ENCODE data around the gene ZC3H14.

ZC3H14 gene

DNA sequence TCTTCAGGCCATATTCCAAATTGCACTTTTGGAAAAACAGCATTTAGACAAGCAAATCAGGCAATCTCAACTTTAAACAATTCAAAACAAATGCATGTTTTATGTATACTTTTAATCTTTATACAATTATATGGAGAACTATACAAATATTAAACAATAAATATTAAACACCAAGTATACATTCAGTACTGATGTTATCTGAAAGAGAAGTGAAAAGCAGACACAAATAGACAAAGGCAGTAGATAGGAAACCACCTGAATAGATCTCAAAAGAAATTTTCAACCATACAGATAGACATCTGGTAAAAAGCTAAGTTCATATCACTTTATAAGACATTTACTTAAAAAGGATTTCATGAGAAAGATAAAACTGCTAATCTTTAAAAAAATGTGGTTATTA lies 65.2 kb downstream of the ZC3H14 start:
- TF ChIP-seq Cebpa-rat (IDR thresholded peaks at IDR 0.05): no peak
- Histone ChIP-seq H3K4me1 (no peaks in the 10 kb centered on the region), H3K4me2 (no peak overlapping the region)

DNA sequence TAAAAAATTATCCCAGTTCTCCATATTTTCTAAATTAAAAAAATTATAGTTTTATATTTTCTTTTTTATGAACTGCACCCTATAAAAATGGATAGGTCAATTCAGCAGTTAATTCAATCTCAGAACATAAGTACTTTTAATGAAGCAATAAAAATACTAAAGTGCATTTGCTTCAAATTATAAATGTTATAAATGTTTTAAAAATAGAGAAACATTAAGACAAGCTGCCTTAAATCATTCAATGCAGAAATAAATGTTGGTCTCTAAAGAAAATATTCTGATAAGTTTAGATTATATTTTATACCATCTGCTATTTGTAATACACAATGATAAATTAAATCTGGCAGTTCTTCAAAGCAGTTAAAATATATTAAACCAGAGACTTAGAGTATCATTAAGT lies 65.6 kb downstream of the ZC3H14 start:
- no peak overlapping the region for H3K9ac ChIP-seq
- no peak overlapping the region for H3K4me3 ChIP-seq
- no peak overlapping the region for H3K27ac ChIP-seq
- no peaks in the 10 kb centered on the region for H3K9me3 ChIP-seq (replicated peaks in 1 of 11)
- no peaks in the 10 kb centered on the region for H3K27me3 ChIP-seq
- TF ChIP-seq Cebpa-rat (IDR thresholded peaks at IDR 0.05): no peak
- no peak overlapping the region for H3K4me2 ChIP-seq
- H3K36me3 ChIP-seq: no peaks in the 10 kb centered on the region; a peak in 1 of 22 replicates
- H4K20me1 ChIP-seq: no peaks in the 10 kb centered on the region
- no peaks in the 10 kb centered on the region for H3K4me1 ChIP-seq

More for the DNA sequence above, 65.2 kb downstream of the ZC3H14 start:
- H3K9me3 ChIP-seq (replicated peaks in 1 of 11): no peaks in the 10 kb centered on the region
- H4K20me1 ChIP-seq: no peaks in the 10 kb centered on the region
- H3K27ac ChIP-seq: no peak overlapping the region
- no peaks in the 10 kb centered on the region; a peak in 2 of 22 replicates for H3K36me3 ChIP-seq
- H3K27me3 ChIP-seq: no peaks in the 10 kb centered on the region
- H3K4me3 ChIP-seq: no peak overlapping the region
- no peak overlapping the region for H3K9ac ChIP-seq

DNA sequence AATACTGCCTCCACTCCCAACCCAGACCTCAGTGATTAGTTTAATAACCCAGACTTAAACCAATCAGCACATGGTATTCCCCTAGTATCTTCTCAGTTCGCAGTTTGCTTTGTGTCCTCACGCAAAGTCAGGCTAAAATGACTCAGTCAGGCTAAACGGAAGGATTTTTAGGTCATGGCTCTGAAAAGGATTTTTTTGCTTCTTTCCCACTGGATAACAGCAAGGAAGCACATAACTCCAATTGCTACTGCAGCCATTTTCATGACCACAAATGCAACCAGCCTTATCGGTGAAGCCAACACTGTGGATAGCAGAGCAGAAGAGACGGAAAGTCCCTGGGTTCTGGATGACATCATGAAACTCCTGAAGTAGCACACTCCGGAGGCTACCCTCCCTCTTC lies 67.7 kb downstream of the ZC3H14 start:
- Histone ChIP-seq H4K20me1 (no peaks in the 10 kb centered on the region), H3K4me2 (no peak overlapping the region), H3K9me3 (replicated peaks in 1 of 11) (no peaks in the 10 kb centered on the region), H3K36me3 (no peaks in the 10 kb centered on the region), H3K27ac (no peak overlapping the region), H3K9ac (no peak overlapping the region), H3K27me3 (no peaks in the 10 kb centered on the region), H3K4me3 (no peak overlapping the region), H3K4me1 (no peaks in the 10 kb centered on the region)
- TF ChIP-seq Cebpa-rat (IDR thresholded peaks at IDR 0.05): no peak

DNA sequence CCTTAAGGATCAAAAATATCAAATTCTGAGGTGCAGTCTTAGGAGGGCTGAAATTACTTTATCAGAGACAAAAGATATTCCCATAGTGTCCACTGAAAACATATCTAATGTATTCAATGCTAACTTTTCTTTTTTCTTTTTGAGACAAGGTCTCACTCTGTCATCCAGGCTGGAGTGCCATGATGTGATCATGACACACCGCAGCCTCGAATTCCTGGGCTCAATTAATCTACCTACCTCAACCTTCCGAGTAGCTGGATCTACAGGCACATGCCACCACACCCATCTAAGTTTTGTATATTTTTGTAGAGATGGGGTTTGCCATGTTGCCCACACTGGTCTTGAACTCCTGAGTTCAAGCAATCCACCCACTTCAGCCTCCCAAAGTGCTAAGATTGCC lies 68.3 kb downstream of the ZC3H14 start:
- no peaks in the 10 kb centered on the region for H3K27me3 ChIP-seq
- no peaks in the 10 kb centered on the region for H3K36me3 ChIP-seq
- no peak overlapping the region for H3K9ac ChIP-seq
- no peak overlapping the region for H3K27ac ChIP-seq
- H4K20me1 ChIP-seq: no peaks in the 10 kb centered on the region
- TF ChIP-seq Cebpa-rat (IDR thresholded peaks at IDR 0.05): no peak
- H3K4me2 ChIP-seq: no peak overlapping the region
- no peaks in the 10 kb centered on the region for H3K9me3 ChIP-seq (replicated peaks in 1 of 11)
- no peak overlapping the region for H3K4me3 ChIP-seq
- H3K4me1 ChIP-seq: no peaks in the 10 kb centered on the region

DNA sequence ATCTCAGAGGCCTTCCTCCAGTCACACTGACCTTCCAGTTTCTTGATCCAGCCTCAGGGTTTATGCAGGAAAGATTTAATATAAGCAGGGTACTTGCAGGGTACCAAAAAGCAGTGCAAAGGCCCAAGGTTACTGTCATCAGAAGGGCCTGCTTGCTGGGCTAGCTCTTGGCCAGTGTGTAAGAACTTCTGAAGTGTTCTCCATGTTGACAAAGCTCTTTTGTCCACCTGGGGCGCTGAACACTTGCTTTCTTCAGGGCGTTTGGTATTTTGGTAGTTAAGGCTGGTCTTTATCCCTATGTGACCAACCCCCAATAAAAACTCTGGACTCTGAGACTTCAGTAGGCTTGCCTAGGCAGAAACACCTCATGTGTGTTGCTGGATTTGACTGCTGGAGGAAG lies 69.7 kb downstream of the ZC3H14 start:
- H3K4me3 ChIP-seq: no peak overlapping the region
- no peak for TF ChIP-seq Cebpa-rat (IDR thresholded peaks at IDR 0.05)
- no peaks in the 10 kb centered on the region for H3K36me3 ChIP-seq
- H3K9ac ChIP-seq: no peak overlapping the region
- no peaks in the 10 kb centered on the region for H3K27me3 ChIP-seq
- no peaks in the 10 kb centered on the region for H4K20me1 ChIP-seq
- H3K4me2 ChIP-seq: no peak overlapping the region
- H3K27ac ChIP-seq: no peak overlapping the region
- no peaks in the 10 kb centered on the region for H3K9me3 ChIP-seq (replicated peaks in 1 of 11)
- no peaks in the 10 kb centered on the region for H3K4me1 ChIP-seq

DNA sequence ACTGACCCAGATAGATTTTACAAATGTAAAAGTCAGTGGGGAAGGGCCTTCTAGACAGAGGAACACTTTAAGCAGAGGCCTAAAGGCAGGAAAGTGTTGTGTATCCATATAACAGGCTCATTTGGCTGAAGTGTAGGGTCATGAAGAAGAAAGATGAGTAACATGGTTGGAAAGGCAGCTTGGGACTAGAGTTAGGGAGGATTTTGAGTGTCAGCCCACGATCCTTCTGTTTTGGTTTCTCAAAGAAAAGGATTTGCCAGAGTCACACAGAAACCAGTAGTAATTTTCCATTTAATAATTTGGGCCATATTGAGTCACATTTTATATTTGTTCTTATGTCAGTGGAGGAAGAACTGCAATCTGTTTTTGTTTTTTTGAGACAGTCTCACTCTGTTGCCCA lies 76.4 kb downstream of the ZC3H14 start:
- H3K4me1 ChIP-seq: no peaks in the 10 kb centered on the region
- H3K36me3 ChIP-seq: no peaks in the 10 kb centered on the region
- H3K4me3 ChIP-seq: no peak overlapping the region
- peaks cover 8 to 19% (median 14%) of the 10 kb centered on the region in 11 experiments; a peak in 21 of 22 replicates for H3K9me3 ChIP-seq (replicated peaks in 1 of 11)
- H3K4me2 ChIP-seq: no peak overlapping the region
- no peak for TF ChIP-seq Cebpa-rat (IDR thresholded peaks at IDR 0.05)
- H3K9ac ChIP-seq: no peak overlapping the region
- no peaks in the 10 kb centered on the region for H4K20me1 ChIP-seq
- no peak overlapping the region for H3K27ac ChIP-seq
- no peaks in the 10 kb centered on the region for H3K27me3 ChIP-seq

DNA sequence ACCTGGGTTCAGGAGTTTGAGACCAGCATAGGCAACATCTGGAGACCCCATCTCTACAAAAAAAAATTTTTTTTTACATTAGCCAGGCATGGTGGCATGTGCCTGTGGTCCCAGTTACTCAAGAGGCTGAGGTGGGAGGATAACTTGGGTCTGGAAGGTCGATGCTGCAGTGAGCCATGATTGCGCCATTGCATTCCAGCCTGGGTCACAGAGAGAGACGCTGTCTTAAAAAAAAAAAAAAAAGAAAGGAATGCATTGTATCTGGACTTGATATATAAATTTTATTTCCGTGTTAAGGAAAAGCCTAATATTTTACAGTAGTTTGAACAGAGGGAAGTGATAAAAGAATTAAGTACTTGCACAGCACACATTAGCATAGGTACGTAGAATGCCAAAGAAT lies 97.2 kb downstream of the ZC3H14 start:
- Histone ChIP-seq H4K20me1 (no peaks in the 10 kb centered on the region), H3K36me3 (no peaks in the 10 kb centered on the region), H3K4me1 (no peaks in the 10 kb centered on the region), H3K9me3 (replicated peaks in 1 of 11) (peaks cover 1 to 13% (median 4%) of the 10 kb centered on the region in 11 experiments; a peak in 13 of 22 replicates), H3K4me2 (no peak overlapping the region), H3K9ac (no peak overlapping the region), H3K4me3 (no peak overlapping the region), H3K27ac (no peak overlapping the region), H3K27me3 (no peaks in the 10 kb centered on the region)
- no peak for TF ChIP-seq Cebpa-rat (IDR thresholded peaks at IDR 0.05)

DNA sequence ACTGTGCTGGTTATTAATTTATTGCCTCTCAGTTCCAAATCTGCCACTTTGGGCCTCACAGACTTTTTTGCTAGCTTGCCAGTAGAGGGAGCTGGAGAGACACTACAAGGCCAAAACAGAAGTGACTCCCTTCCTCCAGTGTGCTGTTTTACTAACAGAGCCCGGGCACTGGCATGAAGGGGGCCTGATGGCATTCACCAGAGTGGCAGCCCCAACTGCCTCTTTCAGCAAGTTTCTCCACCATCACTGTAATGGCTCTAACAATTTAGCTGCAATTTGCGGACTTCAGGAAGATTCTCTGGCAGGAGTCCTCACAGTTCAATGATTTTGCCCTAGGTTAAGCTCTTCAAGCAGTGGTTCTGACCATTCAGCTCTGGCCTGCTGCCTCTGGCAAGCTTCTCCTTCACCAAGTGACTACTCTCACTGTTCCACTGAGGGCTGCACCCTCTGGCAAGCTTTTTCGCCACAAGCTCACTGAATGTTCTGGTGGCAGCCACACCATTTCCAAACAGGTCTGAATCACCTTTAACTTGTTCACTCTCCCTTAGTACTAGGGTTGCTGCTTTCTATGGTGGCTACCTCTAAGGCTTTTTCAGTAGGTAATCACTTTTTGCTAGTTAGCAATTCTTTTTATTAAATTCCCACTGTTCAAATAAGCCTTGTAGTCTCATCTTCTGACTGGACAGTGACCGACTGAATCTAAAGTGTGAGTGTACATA lies 104.9 kb downstream of the ZC3H14 start:
- H4K20me1 ChIP-seq: no peaks in the 10 kb centered on the region
- no peak for TF ChIP-seq Cebpa-rat (IDR thresholded peaks at IDR 0.05)
- H3K36me3 ChIP-seq: no peaks in the 10 kb centered on the region
- peaks cover 0 to 18% (median 0%) of the 10 kb centered on the region in 11 experiments; a peak in 3 of 22 replicates for H3K9me3 ChIP-seq (replicated peaks in 1 of 11)
- H3K4me2 ChIP-seq: peak overlapping the region in 3 of 11 experiments; percentile 24 to 73 (median 56); a peak in 5 of 22 replicates
- H3K4me1 ChIP-seq: peaks cover 0 to 23% (median 0%) of the 10 kb centered on the region in 10 experiments; a peak in 7 of 20 replicates
- peak overlapping the region in 1 of 11 experiments; percentile 7; a peak in 2 of 22 replicates for H3K27ac ChIP-seq
- H3K4me3 ChIP-seq: no peak overlapping the region
- H3K27me3 ChIP-seq: no peaks in the 10 kb centered on the region
- 0 out of 22 replicates have a peak overlapping the region, but pooled peaks of 1 of the 11 experiments have one; percentile 2 for H3K9ac ChIP-seq

DNA sequence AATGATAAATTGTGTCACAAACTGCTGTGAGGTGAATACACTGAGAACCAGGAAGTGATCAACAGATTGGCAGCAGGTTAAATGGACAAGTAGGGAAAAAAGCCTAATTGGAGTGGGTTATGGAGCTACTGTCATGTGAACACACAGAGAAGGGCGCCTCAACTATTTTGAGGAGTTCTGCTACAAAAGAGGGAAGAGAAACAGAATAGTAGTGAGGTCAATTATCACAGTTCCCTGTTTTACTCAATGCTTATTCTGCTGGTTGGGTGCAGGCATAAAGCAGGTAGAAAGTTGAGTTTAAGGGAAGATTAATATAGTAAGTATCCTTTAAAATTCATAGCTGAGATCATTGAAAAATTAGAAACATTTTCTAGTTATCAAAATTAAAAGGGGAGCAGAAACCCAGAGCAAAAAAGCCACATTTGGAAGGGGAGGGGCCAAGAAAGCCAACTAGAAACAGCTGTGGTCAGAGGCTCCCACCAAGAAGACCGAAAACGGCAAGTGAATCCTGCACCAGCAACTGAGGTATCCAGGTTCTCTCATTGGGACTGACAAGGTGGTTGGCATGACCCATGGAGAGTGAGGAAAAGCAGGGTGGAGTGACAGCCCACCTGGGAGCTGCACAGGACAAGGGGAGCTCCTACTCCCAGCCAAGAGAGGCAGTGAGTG lies 105.7 kb downstream of the ZC3H14 start:
- Histone ChIP-seq H3K27ac (peak overlapping the region in 1 of 11 experiments; percentile 7; a peak in 2 of 22 replicates), H3K36me3 (no peaks in the 10 kb centered on the region), H3K4me1 (peaks cover 0 to 23% (median 0%) of the 10 kb centered on the region in 10 experiments; a peak in 7 of 20 replicates), H3K27me3 (no peaks in the 10 kb centered on the region), H3K4me3 (no peak overlapping the region), H3K4me2 (peak overlapping the region in 3 of 11 experiments; percentile 24 to 73 (median 56); a peak in 5 of 22 replicates), H3K9me3 (replicated peaks in 1 of 11) (peaks cover 0 to 19% (median 0%) of the 10 kb centered on the region in 11 experiments; a peak in 3 of 22 replicates), H4K20me1 (no peaks in the 10 kb centered on the region), H3K9ac (0 out of 22 replicates have a peak overlapping the region, but pooled peaks of 1 of the 11 experiments have one; percentile 2)
- no peak for TF ChIP-seq Cebpa-rat (IDR thresholded peaks at IDR 0.05)
